A204.1 (cell line): ENCODE measurements around the gene GTF2F2.
"Not testable (repeated sequence)": the region's sequence is repeated elsewhere in the genome, so short reads cannot be mapped to it uniquely, and the experiment has no call there.

Experiments used
- FAIRE-seq: peaks from 2 replicates; lab custom pipeline; 2012; peaks lifted over from hg19 to GRCh38; lab: Jason Lieb, UNC

GTF2F2 gene

DNA sequence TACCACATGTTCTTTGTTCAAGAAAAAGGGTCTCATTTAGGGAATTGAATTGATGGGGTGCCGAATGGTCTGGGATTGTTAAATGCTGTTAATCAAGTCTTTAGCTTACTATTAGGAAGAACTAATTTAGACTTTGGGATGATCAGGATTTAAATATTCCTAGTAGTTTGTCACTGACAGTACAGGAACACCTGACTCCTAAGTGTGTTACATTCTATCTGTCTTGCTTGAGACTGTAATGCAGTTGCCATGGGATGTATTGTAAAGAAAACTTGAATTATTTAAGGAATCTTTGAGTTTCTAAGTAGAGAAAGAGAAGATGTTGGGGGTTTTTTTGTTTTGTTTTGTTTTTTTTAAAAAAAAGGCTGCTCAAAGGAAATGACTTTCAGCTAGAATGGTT lies 98.4 kb downstream of the GTF2F2 start:
- FAIRE-seq: no peak

DNA sequence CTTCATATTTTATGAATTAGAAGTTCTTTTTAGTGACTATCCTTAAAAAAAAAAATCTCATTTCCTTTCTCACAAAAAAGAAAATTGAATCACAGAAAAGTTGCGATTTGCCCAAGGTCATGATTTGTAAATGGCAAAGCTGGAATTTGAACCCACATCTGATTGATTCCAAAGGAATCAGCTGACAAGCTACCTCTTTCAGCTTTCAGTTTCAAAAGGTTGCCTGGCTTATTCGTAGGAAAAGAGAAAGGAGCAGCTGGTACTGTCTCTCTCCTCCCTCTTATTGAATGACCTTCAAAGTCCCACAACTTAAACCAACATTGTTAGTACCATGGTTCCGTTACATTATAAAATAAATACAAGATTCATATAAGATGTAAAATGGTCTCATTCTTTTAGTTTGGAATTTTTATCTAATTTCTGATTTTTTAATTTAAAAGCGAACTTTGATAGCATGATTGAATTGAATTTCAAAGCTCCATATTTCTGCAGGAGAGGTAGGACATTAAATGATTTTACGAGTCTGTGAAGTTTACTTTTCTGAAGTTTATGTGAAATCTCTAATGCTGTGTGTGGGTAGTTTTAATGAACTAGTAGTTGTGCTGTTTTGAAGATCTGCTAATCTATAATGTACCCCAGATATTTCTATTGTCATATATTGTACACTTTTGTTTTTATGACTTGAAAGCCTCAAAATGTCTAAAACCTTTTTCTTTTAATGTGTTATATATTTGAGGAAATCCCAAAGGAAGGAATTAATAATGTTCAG lies 99.0 kb downstream of the GTF2F2 start:
- FAIRE-seq: no peak

DNA sequence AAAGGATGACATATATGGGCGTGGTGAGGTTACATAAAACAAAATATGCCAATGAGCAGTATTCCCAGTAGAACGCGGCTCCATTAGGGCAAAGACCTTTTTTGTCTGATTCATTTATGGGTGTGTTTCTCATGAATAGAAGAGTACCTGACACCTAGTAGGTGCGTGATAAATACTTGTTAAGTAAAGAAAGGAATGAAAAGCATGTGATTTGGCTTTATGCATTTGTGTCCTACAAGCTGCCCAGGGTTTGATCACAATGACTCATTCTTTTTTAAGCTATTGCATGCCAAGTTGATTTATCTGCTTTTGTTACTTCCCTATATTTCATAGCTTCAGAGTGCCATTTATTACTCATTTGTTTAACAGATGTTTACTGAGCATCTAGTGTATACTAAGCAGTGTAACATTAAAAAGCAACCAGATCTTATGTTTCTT lies 99.6 kb downstream of the GTF2F2 start:
- no peak for FAIRE-seq

DNA sequence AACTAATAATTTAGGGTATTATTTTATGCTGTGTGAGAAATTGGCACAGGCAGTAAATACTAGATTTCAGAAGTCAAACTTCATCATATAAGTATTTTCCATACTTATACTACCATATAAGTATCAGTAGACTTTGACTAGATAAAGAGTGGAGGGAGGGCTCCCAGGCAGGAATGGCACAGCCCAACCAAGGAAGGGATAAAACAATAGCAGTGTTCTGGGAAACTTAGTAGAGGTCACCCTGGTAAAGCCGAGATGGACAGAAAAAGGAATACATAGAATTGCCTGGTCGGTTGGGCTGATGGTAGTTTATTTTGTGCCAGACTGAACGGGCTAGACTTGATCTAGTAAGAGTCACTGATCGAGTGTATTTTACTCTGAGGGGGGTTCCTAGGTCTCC lies 100.1 kb downstream of the GTF2F2 start:
- FAIRE-seq: no peak

DNA sequence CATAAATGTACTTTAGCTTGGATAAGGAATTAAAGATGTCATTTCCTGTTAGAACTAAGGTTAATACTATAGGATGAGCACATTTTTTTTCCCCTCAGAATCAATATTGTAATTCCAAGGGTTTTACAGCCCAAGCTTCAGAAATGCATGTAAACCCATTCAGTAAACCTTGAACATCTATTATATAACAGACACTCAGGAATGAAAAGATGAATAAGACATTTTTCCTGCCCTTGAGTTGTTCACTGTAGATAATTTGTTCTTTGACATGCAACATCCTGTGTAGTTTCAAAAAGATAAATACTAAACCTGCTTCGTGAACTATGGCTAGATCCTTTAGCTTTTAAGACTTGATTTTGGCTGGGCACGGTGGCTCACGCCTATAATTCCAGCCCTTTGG lies 102.2 kb downstream of the GTF2F2 start:
- FAIRE-seq: no peak

DNA sequence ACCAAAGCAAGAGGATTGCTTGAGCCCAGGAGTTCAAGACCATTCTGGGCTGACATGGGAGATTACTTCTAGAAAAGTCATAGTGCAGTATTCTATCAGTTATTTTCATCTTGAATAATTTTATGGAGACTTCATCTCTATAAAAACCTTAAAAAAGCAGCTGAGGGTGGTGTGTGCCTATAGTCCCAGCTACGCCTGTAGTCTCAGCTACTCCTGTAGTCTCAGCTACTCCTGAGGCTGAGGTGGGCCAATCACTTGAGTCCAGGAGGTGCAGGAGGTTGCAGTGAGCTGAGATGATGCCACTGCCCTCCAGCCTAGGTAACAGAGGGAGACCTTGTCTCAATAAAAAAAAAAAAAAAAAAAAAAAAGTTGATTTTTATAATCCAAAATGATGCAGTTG lies 102.6 kb downstream of the GTF2F2 start:
- no peak for FAIRE-seq

DNA sequence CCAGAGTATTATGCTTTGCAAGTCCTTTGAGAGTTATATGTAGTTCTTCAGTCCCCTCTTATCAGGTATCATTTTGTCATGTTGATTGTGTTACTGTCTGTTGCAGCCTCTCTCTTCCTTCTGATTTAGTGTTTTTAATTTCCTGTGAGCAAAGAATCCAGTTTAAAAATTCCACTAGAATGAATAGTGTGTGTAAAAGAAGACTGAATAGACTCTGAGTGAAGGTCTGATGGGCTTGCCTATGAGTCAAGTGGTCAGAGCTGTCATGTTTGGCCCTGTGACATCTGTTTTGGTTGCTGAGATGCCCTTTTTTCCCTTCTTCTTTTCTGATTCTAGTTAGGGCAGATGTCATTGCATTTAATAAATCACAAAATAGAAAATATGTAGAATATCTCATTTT lies 103.9 kb downstream of the GTF2F2 start:
- FAIRE-seq: no peak

DNA sequence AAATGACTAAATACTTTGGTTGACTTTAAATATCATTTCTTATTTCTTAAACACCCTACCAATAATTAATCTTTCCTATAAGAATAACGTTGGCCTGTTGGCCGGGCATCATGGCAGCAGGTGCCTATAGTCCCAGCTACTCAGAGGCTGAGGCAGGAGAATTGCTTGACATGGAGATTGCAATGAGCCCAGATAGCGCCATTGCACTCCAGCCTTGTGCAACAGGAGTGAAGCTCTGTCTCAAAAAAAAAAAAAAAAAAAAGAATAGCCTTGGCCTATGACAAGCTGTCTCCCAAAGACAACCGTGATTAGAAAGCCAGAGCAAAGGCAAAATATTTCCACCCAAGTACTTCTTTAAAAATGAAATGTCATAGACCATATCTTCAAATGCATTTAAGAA lies 105.1 kb downstream of the GTF2F2 start:
- FAIRE-seq: no peak

DNA sequence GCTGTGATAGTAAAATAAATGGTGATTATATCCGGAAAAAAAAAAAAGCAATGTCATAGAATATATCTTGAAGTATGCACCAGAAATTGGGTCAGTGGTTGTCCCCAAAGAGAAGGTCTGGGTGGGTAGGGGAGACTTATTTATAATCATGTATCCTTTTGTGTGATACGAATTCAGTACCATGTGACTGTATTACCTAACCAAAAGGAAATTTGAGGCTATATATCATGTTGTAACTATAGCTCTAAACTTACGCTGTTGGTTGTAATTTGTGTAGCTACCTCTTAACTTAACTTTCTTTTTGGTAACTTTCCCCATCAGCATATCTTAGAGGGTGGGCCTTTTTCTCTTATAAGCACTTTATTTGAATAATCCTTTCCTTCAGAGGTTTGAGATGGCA lies 105.7 kb downstream of the GTF2F2 start:
- no peak for FAIRE-seq

DNA sequence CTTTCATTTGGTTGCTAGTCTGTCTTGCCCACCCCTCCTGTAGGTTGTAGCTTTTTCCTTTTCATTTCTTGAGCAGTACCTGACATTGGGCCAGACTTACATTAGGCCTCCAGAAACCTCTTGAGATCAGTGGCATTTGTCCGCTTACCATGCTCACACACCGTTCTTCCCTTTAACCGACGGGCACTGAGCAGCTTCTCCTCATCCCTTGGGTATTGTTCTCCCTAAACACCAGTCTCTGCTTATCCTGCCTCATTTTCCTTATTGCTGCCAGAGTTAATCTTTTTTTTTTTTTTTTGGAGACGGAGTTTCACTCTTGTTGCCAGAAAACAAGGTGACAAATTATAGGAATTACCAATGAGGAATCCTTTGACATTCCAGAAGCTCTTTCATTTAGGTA lies 107.7 kb downstream of the GTF2F2 start:
- no peak for FAIRE-seq

DNA sequence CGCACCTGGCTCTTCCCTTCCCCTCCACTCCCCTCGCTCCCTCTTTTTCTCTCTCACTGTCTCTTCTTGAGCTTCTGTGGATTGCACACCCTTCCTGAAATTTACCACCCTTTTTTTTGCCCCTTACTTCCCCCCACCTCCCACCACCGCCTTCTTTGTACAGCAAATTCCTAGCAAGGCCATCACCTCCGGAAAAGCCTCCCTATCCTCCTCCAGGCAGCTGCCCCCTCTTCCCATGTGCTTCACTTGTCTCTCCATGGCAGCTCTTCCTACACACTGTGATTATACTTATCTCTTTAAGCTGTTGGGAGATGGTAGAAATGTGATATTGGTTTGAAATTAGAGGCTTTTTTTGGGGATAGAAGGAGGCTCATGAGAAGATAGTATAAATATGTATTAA lies 108.9 kb downstream of the GTF2F2 start:
- no peak for FAIRE-seq

DNA sequence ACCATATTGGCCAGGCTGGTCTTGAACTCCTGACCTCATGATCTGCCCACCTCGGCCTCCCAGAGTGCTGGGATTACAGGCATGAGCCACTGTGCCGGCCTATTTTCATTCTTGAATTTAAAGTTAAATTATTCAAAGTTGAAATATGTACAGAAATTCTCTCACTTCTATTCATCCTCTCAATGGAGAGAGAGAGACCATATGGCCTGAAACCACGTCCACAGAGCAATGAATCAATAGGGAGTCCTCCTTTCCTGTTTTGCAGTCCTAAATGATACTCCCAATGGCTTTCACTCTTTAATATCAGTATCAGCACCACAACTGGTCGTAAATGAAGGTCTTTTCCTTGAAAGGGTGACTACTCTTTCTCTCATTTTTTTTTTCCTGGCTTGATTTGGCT lies 111.0 kb downstream of the GTF2F2 start:
- no peak for FAIRE-seq

DNA sequence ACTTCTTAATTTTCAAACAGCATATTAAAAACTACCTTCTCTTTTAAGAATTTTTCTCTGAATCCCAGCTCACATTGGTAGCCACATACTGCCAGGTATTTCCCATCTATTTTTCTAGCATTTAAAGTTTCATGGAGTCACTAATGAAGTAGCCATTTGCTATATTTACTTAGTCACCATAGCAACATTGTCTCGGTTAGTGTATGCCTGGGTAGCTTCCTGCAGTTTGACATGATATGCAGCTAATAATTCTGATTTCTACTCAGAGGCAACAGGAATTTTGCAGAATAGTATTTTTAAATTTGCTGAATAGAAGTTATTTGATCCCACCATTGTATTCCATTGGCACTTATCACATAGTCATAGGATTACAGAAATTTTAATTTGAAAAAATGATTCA lies 111.4 kb downstream of the GTF2F2 start:
- FAIRE-seq: no peak

DNA sequence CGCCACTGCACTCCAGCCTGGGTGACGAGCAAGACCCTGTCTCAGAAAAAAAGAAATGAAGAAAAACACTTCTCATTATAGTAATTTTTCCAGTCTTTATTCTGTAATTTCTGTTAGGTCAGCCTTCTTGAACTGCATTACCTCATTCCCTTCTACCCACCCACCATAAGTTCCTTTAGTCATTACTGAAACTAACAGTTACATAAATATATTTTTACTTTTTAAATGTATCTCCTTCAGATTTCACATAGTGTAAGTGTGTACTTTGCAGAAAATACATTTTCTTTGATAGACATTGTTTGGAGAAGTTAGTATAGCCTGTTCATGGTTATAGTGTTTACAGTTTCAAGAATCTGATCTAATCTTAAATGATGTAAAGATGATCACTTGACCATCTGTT lies 112.3 kb downstream of the GTF2F2 start:
- FAIRE-seq: no peak

DNA sequence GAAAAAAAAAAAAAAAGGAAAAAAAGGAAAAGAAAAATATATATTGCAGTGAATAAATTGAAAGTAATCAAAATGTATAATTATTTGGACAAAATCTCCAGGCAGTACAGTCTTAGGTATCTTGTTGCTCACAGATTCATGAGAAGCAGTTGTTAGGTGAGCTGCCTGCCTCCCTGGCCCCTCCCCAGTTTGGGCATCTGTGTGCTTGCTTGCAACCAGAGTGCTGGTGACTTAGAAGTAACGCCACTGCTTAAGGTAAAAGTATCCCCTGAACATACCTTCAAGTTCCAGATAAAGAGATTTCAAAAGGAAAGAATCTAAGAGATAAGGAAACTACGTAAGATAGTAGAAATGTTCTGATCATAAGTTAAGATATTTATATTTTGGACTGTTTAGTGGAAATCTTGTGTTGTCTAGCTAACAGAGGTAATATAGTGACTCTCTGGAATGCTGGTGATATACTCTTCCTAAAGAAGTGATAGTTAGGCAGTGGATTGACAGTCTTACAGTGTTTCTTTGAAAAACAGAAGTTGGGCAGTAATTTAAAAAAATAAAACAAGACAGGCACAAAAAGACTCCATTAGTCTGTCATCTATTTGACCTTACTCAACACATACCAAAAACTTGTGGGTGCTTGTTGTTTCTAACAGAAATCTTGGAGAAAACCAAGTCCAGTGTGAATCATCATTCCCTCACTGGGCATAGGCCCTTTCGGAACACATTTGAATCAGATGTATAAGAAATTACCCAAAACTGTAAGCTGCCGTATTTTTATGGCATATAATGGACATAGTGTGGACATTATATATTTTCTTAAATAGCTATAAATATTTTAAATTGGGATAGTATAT lies 118.9 kb downstream of the GTF2F2 start:
- FAIRE-seq: no peak

DNA sequence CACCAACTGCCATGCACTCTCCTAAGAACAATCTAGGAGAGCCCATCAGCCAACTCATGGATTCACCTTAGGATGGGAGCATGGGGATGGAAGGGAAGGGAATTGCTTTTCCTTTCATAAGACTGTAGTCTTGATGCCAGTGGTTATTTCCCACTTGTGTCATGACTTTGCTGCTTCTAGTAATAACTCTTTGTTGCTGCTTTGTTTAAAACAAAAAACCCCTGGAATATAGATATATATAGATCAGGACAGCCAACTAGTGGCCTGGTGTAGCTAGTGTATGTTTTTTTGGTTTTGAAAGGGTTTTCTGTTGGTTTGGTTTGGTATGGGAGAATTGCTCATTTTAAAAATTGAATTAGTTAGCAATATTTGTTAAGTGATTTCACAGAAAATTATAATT lies 119.8 kb downstream of the GTF2F2 start:
- FAIRE-seq: no peak

DNA sequence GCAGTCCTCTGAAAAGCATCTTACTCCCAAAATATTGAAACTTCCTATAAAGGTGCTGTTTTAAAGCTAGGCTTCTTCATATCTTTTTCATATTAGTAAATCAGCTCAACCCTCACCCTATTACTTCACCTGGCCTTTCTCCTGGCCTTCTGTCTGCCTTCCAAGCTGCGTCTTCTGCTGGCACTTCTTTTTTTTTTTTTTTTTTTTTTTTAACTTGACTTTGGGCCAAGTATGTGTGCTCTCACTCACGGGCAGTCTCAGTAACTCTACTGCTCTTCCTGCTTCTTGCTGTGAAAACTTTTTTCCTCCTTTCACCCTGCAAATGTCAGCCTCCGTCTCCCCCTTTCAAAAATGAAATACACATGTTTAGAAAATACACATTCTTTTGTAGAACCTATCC lies 121.8 kb downstream of the GTF2F2 start:
- FAIRE-seq: no peak

DNA sequence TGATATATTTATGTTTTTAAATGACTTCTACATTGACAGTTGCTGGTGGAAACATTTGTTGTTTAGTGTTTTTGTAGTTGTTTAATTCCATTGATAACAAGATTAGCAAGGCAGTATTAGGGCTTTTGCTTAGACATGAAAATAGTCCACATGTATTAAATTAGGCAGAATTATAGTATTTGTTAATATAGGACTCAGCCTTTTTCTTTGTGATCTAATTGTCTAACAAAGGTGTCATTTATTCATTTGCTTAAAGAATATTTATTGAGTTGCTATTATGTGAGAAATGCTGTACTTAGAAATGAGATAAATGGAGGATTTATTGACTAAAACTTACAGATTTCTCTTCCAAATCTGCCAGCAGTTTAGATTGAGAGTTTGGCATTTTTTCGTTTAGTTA lies 122.2 kb downstream of the GTF2F2 start:
- no peak for FAIRE-seq

DNA sequence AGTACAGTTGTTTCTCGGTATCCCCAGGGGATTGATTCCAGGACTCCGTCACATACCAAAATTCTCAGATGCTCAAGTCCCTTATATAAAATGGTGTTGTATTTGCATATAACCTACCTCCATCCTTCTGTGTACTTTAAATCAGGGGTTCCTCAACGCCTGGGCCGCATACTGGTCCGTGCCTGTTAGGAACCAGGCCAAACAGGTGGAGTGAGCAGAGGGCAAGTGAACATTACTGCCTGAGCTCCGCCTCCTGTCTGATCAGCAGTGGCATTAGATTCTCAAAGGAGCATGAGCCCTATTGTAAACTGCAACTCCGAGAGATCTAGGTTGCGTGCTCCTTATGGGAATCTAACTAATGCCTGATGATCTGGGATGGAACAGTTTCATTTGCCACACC lies 122.8 kb downstream of the GTF2F2 start:
- no peak for FAIRE-seq

DNA sequence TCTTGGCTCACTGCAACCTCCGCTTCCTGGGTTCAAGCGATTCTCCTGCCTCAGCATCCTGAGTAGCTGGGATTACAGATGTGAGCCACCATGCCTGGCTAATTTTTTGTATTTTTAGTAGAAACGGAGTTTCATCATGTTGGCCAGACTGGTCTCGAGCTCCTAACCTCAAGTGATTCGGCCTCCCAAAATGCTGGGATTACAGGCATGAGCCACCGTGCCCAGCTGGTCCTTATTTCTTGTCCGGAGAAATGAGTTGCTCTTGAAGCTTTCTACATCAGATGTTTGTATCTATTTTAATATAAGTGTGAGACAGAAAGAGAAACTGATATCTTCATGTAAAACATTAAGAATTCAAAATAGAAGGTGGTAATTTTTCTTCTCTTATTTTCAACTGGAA lies 124.4 kb downstream of the GTF2F2 start:
- FAIRE-seq: not testable (repeated sequence)

DNA sequence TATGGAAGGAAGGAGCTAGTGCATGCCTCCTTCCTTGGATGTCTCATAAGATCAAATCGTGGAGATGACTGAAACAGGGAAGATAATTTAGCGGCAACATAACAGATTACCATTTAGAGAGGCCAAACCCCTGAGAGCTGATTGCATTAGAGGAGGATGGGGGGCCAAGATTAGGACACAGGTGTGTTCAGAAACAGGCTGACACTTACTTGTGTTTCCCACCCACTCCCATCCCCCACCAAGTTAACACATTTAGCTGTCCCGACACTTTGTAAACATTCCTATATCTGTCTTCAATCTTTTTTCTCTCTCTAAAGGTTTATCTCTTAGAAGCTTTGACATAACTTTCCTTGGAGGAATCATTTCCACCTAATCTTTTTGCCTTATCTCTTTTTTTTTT lies 129.4 kb downstream of the GTF2F2 start:
- no peak for FAIRE-seq

DNA sequence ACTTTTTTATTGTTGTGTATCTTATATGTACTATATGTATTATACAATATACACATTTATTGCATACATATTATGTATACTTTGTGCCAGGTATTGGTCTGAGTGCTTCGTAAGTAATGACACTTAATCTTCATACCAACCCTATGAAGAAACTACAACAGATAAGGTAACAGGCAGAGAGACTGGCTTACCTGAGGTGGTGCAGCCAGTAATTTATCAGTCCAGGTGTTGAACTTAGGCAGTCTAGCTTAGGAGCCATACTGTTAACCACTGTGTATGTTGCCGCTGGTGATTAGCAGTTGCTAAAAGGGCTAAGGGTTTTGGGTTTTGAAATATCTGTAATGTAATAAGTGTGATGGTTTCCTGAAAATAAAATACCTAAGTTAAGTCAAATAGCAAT lies 134.1 kb downstream of the GTF2F2 start:
- FAIRE-seq: no peak

DNA sequence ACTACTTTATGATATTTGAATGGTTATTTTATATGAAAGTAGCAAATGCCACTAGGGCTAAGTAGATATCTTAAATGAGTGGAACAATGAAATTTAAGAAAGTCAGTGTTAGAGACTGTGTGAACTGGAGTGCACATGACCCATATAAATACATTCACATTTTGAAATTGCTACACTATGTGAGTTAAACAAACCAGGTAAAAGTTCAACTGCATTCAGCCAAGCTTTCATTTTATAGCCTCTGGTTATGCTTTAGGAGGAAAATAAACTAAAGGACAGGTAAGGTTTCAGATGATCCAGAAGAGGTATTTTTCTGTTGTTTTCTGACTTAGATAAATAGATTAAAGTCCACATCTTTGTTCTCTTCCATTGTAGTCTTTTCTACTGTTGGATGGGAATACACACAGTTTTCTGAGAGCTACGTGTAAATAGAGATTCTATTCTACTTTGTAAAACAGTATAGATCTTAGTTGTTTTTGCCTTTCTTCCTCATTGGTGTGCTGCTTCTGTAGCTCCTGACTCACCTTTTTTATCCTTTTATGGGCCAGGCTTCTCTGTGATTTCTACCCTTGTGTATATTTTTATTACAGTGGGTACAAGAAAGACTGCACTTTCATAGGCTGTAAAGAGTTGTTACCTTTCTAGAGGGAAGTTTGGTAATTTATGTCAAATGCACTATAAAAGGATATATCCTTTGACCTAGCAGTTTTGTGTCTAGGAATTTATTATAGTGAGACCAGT lies 135.1 kb downstream of the GTF2F2 start:
- FAIRE-seq: no peak
